GM12873 (cell line): ENCODE data around the gene ARID2.

Experiments
- TF ChIP-seq, protein P1 (sequence below): IDR thresholded peaks from 2 replicates; pipeline ENCODE4 v1.5.1; 2012; ENCODE audit warnings: low read depth, mild to moderate bottlenecking, moderate library complexity, low read length, control low read depth; ENCODE audit not compliant: insufficient read depth; ENCODE audit errors: missing control alignments

The ARID2 gene

DNA sequence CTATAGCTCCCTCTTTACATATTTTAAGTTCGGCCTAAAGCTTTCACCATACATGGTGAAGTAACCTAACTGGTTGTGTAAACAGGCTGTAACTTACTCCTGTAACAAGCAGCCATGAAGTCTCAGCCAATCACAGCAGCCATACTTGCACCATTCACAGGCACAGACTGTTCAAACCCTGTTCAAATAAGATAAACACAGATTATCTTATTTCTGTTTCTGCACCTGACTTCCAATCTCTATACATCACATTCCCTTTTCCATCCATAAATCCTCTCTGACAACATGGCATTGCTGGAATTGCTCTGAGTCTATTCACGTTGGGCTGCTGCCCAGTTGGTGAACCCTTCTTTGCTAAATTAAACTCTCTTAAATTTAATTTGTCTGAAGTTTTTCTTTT is 34.5 kb upstream of the ARID2 start:
- TF ChIP-seq, protein P1, sequence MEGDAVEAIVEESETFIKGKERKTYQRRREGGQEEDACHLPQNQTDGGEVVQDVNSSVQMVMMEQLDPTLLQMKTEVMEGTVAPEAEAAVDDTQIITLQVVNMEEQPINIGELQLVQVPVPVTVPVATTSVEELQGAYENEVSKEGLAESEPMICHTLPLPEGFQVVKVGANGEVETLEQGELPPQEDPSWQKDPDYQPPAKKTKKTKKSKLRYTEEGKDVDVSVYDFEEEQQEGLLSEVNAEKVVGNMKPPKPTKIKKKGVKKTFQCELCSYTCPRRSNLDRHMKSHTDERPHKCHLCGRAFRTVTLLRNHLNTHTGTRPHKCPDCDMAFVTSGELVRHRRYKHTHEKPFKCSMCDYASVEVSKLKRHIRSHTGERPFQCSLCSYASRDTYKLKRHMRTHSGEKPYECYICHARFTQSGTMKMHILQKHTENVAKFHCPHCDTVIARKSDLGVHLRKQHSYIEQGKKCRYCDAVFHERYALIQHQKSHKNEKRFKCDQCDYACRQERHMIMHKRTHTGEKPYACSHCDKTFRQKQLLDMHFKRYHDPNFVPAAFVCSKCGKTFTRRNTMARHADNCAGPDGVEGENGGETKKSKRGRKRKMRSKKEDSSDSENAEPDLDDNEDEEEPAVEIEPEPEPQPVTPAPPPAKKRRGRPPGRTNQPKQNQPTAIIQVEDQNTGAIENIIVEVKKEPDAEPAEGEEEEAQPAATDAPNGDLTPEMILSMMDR: no peak

DNA sequence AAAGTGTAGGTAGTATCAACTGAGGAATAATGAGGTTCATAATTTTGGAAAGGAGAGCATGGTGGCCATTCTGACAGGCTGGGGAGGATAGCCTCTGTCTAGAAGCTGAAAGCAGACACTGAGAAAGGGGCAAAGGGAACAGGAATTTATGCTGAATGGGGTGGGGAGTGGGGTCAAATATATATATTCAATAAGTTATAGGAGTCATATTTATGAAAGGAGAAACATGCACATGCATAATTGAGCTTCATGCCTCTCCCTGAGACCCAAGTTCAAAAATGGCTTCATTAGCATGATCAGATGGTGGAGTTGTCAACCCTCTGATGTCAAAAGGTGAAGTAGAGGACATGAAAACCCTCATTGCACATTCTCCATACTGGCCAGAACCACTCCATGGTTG is 33.9 kb upstream of the ARID2 start:
- TF ChIP-seq, protein P1: no peak

DNA sequence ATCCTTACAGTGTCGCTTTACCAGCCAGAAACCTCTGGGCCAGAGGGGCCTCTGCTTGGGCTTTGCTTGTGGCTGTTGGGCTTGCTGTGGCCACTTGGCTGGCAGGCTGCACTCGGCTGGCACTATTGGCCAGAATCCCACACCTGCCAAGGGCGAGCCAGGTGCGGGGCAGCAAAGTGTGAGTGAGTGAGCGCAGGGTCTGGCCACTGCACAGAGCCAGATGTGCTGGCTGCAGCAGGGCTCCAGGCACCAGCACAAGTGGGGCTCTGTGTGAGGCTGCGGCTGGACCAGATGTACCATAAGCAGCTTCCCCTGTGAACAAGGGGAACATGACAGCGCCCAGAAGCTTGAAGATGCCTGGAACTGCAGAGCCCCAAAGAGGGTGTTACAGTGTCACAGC is 33.5 kb upstream of the ARID2 start:
- TF ChIP-seq, protein P1: no peak

DNA sequence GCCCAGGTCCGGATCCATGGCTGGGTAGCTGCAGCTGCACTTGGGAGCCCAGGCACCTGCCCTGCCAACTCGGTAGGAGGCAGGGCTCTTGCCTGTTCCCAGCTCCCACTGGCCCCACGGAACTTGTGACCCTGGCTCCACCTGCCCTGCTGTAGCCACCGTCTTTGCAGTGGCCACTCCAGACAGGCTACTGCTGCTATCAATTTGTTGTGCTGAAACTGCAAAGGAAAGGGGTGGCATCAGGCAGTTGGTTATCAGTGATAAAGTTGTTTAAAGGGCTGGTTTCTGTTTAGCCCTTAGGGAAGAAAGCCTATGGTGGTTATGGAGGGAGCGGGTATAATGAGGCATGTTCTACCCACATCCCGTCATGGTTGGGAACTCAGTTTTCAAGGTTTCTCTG is 32.1 kb upstream of the ARID2 start:
- TF ChIP-seq, protein P1: no peak

DNA sequence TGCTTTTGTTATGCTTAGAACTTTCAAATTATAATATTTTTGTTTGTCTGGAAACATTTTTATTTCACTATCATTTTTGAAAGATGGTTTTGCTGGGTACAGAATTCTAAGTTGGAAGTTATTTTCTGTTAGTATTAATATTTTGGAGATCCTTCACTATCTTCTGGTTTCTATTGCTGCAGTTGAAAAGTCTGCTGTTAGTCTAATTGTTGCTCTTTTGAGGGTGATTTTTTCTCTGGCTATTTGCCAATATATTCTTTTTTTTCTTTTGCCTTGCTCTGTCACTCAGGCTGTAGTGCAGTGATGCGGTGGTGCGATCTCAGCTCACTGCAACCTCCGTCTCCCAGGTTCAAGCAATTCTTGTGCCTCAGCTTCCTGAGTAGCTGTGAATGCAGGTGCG is 28.2 kb upstream of the ARID2 start:
- TF ChIP-seq, protein P1: no peak

DNA sequence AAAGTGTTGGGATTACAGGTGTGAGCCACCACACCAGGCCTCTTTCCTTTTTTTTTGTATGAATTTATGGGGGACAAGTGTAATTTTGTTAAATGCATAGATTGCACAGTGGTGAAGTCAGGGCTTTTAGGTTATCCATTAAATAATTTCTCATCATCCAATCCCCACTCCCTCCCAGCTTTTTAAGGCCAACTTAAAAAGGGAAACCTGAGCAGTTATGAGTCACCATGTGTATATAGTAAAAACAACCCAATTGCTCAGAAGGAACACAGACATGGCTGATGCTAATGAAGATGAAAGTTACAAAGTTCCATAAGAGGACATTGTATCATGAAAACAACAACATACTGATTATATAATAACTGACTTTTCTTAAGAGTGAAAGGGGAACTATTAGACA is 25.6 kb upstream of the ARID2 start:
- TF ChIP-seq, protein P1: no peak

DNA sequence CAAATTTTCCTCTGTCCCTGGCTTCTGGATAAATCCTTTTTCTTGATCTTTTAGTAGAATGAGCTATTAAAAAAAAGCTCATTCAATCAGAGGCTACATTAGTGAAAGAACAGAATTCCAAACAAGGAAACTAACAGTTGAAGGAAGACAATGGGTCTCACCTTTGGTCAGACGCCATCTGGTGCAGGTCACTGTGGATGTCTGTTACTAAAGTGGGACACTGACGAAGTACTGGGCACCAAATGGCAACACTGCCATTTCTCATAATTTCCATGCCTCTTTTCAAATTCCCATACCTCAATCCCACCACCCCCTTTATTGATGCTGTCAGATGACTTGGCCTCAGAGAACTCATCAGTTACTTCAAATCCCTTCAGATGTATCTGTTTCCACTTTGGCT is 24.5 kb upstream of the ARID2 start:
- TF ChIP-seq, protein P1: no peak
